A549 (cell line): ENCODE measurements around the gene PTPN1.

Source experiments
- CTCF ChIP-seq: fragments of >200 bp; sonication (Bioruptor Twin); formaldehyde crosslinking; IDR thresholded peaks from 3 replicates; pipeline ENCODE4 v1.5.1; 2016
- EP300 ChIP-seq, 2 experiments: fragments of >200 bp; sonication (Bioruptor Twin); formaldehyde crosslinking; IDR thresholded peaks; 2 replicates in 1 of 2; 3 replicates in 1 of 2; pipeline ENCODE4 v1.6.1; 2016 to 2017
- HES2 ChIP-seq: fragments of >200 bp; sonication (Bioruptor Twin); formaldehyde crosslinking; IDR thresholded peaks from 2 replicates; pipeline ENCODE4 v1.6.1; 2016
- JUNB ChIP-seq: fragments of >200 bp; sonication (Bioruptor Twin); formaldehyde crosslinking; IDR thresholded peaks from 2 replicates; pipeline ENCODE4 v1.6.1; 2016
- MAFK ChIP-seq: fragments of 450-650 bp; IDR thresholded peaks from 2 replicates; pipeline ENCODE4 v1.6.1; 2014; ENCODE audit not compliant: partially characterized antibody
- MAX ChIP-seq: IDR thresholded peaks from 2 replicates; pipeline ENCODE4 v1.6.1; 2012
- NR3C1 ChIP-seq: fragments of >200 bp; sonication (Bioruptor Twin); formaldehyde crosslinking; IDR thresholded peaks from 3 replicates; pipeline ENCODE4 v1.6.1; 2017
- POLR2A ChIP-seq: IDR thresholded peaks from 2 replicates; pipeline ENCODE4 v1.6.1; 2012; ENCODE audit warnings: mild to moderate bottlenecking, low read length
- RAD21 ChIP-seq, 2 experiments: fragments of >200 bp in 1 of 2; sonication (Bioruptor Twin) in 1 of 2; formaldehyde crosslinking in 1 of 2; IDR thresholded peaks in 1 of 2; conservative IDR thresholded peaks in 1 of 2; 2 replicates in 1 of 2; 3 replicates in 1 of 2; pipeline ENCODE4 v1.6.1; 2012 to 2018; ENCODE audit warnings: inconsistent platforms in 1 of 2
- TFCP2L1 ChIP-seq: fragments of 250-450 bp; sonication (Bioruptor Pico); IDR thresholded peaks from 2 replicates; pipeline ENCODE4 v1.5.0; 2021; ENCODE audit warnings: mild to moderate bottlenecking
- ZC3H11A ChIP-seq: fragments of 450-650 bp; IDR thresholded peaks from 2 replicates; pipeline ENCODE4 v1.6.1; 2014; ENCODE audit warnings: antibody characterized with exemption, mild to moderate bottlenecking

- no peak for TF ChIP-seq TFCP2L1 (CRISPR knock-in tag)
- TF ChIP-seq CTCF = no peak
- TF ChIP-seq MAFK = no peak
- no peak for TF ChIP-seq HES2
- TF ChIP-seq MAX = no peak
- no peak for TF ChIP-seq POLR2A
- no peak for TF ChIP-seq RAD21 (conservative IDR thresholded peaks at IDR 0.05 in 1 of 2, IDR thresholded peaks at IDR 0.05 in 1 of 2)
- TF ChIP-seq NR3C1 = no peak
- no peak for TF ChIP-seq ZC3H11A
- no peak for TF ChIP-seq EP300 (IDR thresholded peaks at IDR 0.05)
- TF ChIP-seq JUNB = no peak
These were observed 25.8 kb upstream of the PTPN1 start for GRCh38 chr20:50484271-50484976.
